Skeletal muscle tissue (tissue), 4 donors: ENCODE measurements around the gene GSTA4. TPM values are rescaled to one million over a fixed set of nuclear protein-coding genes. Genes with fewer than 3 reads are reported as not detected.

Experiments
- H3K27ac ChIP-seq: one replicate; pipeline ENCODE4 v1.7.0; 2013; ENCODE audit warnings: mild to moderate bottlenecking, low read depth, low read length, inconsistent platforms
- H3K27me3 ChIP-seq, 3 donors: one replicate each; pipeline ENCODE4 v1.7.0; 2013; ENCODE audit warnings: low read length in 3 of 3; ENCODE audit not compliant: control insufficient read depth in 3 of 3, insufficient read depth in 3 of 3
- H3K36me3 ChIP-seq, 3 donors: one replicate each; pipeline ENCODE4 v1.7.0; 2013; ENCODE audit warnings: low read length in 3 of 3; ENCODE audit not compliant: control insufficient read depth in 3 of 3, insufficient read depth in 3 of 3
- H3K4me1 ChIP-seq, 3 donors: one replicate each; pipeline ENCODE4 v1.7.0; 2013; ENCODE audit warnings: low read length in 3 of 3, mild to moderate bottlenecking in 3 of 3; ENCODE audit not compliant: control insufficient read depth in 3 of 3, insufficient read depth in 3 of 3
- H3K4me3 ChIP-seq, 3 donors: one replicate each; pipeline ENCODE4 v1.7.0; 2013; ENCODE audit warnings: low read length in 3 of 3
- H3K9ac ChIP-seq, 3 donors: one replicate each; pipeline ENCODE4 v1.7.0; 2013; ENCODE audit warnings: low read length in 3 of 3, mild to moderate bottlenecking in 3 of 3, moderate library complexity in 2 of 3, low read depth in 1 of 3
- H3K9me3 ChIP-seq, 3 donors: one replicate each; pipeline ENCODE4 v1.7.0; 2013; ENCODE audit warnings: low read length in 3 of 3; ENCODE audit not compliant: control insufficient read depth in 3 of 3
- total RNA-seq: library from RNA; depleted of rRNA; stranded (reverse); fragments of >200 nt; gene quantifications from one replicate; pipeline ENCODE4 v1.2.3, GENCODE V29; 2014
- donor health status: Osteomylitis.

Gene GSTA4
- total RNA-seq, 1 donor from 2014 or later: 35.5 TPM

GRCh38 chr6:52937908-52938307 lies 57.2 kb downstream of the GSTA4 start:
- H3K9me3 ChIP-seq: no peaks in the 10 kb centered on the region
- no peaks in the 10 kb centered on the region for H3K4me1 ChIP-seq
- no peak overlapping the region for H3K27ac ChIP-seq
- no peaks in the 10 kb centered on the region for H3K27me3 ChIP-seq
- no peak overlapping the region for H3K4me3 ChIP-seq
- H3K9ac ChIP-seq: no peak overlapping the region
- no peaks in the 10 kb centered on the region for H3K36me3 ChIP-seq

- Histone ChIP-seq H3K4me3 (no peak overlapping the region), H3K9me3 (no peaks in the 10 kb centered on the region), H3K27me3 (no peaks in the 10 kb centered on the region), H3K4me1 (no peaks in the 10 kb centered on the region), H3K27ac (no peak overlapping the region), H3K36me3 (no peaks in the 10 kb centered on the region), H3K9ac (no peak overlapping the region)
These were observed 61.3 kb downstream of the GSTA4 start for GRCh38 chr6:52933778-52934177.

GRCh38 chr6:52931351-52931750 lies 63.7 kb downstream of the GSTA4 start:
- Histone ChIP-seq H3K27ac (no peak overlapping the region), H3K36me3 (no peaks in the 10 kb centered on the region), H3K9ac (no peak overlapping the region), H3K4me3 (no peak overlapping the region), H3K9me3 (no peaks in the 10 kb centered on the region), H3K4me1 (no peaks in the 10 kb centered on the region), H3K27me3 (no peaks in the 10 kb centered on the region)

- H3K4me1 ChIP-seq: no peaks in the 10 kb centered on the region
- H3K9me3 ChIP-seq: no peaks in the 10 kb centered on the region
- no peaks in the 10 kb centered on the region for H3K36me3 ChIP-seq
- H3K27ac ChIP-seq: no peak overlapping the region
- H3K4me3 ChIP-seq: no peak overlapping the region
- no peak overlapping the region for H3K9ac ChIP-seq
- H3K27me3 ChIP-seq: no peaks in the 10 kb centered on the region
These were observed 65.5 kb downstream of the GSTA4 start for GRCh38 chr6:52929321-52930164.

Other genes with a start within 250 kb of the GSTA4 start
- gene GSTA2, start 231.8 kb downstream of the GSTA4 start, total RNA-seq: under 0.01 TPM
- gene GSTA1, start 191.5 kb downstream of the GSTA4 start, total RNA-seq: not detected
- not detected for gene GSTA5, start 154.5 kb downstream of the GSTA4 start, total RNA-seq
- not detected for gene GSTA3, start 85.6 kb downstream of the GSTA4 start, total RNA-seq
- 6.3 TPM for gene CILK1, start 66.5 kb upstream of the GSTA4 start, total RNA-seq
- 30.8 TPM for gene FBXO9, start 70.1 kb upstream of the GSTA4 start, total RNA-seq
- gene GCM1, start 153.6 kb upstream of the GSTA4 start, total RNA-seq: not detected